HG02884 (cell line): ENCODE results near the gene SARDH.

Source experiments
- ATAC-seq: cut with Tn5 transposase; IDR thresholded peaks from one replicate; pipeline ENCODE4 v1.9.1; 2021; ENCODE audit warnings: mild to moderate bottlenecking, moderate library complexity; ENCODE audit not compliant: unreplicated experiment

SARDH gene

DNA sequence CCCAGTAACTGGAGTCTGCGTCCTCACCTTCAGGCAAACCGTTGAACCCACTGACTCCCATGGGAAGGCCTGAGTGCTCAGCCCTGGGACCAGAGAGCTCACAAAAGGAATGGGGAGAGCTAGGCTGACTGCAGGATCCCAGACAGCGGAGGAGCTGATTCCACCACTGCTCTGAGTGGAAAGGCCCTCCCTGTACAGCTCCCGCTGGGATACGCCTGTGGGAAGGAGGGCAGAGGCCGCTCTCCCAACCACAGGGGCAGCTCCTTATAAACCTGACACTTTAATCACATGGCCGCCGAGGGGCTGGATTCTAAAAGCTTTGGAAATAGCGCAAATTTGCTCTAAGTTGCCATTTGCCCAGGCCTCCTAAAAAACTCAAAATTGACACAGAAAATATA, 64.9 kb downstream of the SARDH start:
- ATAC-seq, result no peak

- ATAC-seq, result no peak
These were observed 65.5 kb downstream of the SARDH start for GRCh38 chr9:133672503-133673257.

GRCh38 chr9:133671371-133671770, 66.8 kb downstream of the SARDH start:
- no peak for ATAC-seq

DNA sequence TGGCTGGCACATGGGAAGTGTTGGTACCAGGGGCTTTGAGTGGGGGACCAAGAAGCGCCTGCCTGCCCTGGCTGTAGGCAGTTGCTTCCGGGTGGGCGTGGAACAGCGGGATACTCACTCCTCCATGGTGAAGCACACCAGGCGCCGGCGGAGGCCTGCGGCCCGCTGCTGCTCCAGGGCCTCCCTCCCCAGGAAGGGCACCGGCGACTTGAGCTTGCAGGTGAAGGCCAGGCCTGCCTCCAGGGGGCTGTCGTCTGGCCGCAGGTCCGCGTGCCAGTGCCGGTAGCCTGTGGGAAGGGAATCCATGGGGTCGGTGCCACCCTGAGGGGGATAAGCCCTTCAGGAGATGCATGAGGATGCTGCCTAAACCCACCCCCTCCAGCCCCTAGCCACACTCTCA, 67.7 kb downstream of the SARDH start:
- ATAC-seq, result no peak

GRCh38 chr9:133669182-133669801, 68.9 kb downstream of the SARDH start:
- no peak for ATAC-seq

- no peak for ATAC-seq
These were observed 70.2 kb downstream of the SARDH start for GRCh38 chr9:133667759-133668450.

- no peak for ATAC-seq
These were observed 71.3 kb downstream of the SARDH start for GRCh38 chr9:133666845-133667244.

DNA sequence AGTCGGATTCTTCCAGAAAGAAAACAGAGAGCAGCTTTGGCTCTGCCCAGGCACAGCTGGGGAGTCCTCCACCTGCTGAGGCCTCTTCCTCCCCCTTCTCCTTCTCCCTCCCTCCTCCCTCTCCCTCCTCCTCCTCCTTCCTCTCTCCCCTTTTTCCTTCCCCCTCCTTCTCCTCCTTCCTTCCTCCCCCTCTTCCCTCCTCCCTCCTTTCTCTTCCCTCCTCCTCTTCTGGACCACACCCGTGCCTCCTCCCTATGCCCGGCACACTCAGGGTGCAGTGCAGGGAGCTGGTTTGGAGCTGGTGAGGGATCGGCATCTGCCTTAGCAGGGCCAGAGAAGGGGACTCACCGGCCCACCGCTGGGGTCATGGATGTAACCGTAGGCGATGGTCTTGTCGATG, 71.8 kb downstream of the SARDH start:
- no peak for ATAC-seq

GRCh38 chr9:133665535-133665934, 72.6 kb downstream of the SARDH start:
- ATAC-seq, result no peak

DNA sequence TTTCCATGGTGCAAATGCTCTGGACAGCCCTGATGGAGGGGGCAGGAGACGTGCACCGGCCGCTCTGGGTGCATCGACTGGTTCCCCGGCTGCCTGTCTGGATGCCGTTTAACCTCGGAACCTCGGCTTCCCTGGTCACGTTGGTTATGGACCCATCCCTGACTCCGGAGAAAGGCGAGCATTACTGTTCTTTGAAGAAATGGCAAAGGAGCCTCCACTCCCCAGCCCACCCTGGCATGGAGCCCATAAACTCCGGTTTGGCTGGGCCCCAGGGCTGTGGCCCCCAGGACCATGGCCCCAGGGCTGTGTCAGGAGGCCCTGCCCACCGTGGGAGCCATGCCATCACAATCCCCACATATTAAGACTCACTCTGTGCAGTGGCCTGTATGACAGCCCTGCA, 73.1 kb downstream of the SARDH start:
- no peak for ATAC-seq

GRCh38 chr9:133664173-133665050, 73.7 kb downstream of the SARDH start:
- no peak for ATAC-seq

- no peak for ATAC-seq
These were observed 76.2 kb downstream of the SARDH start for GRCh38 chr9:133661846-133662540.

- no peak for ATAC-seq
These were observed 78.6 kb downstream of the SARDH start for GRCh38 chr9:133659516-133659915.

- no peak for ATAC-seq
These were observed 79.4 kb downstream of the SARDH start for GRCh38 chr9:133658442-133659431.

DNA sequence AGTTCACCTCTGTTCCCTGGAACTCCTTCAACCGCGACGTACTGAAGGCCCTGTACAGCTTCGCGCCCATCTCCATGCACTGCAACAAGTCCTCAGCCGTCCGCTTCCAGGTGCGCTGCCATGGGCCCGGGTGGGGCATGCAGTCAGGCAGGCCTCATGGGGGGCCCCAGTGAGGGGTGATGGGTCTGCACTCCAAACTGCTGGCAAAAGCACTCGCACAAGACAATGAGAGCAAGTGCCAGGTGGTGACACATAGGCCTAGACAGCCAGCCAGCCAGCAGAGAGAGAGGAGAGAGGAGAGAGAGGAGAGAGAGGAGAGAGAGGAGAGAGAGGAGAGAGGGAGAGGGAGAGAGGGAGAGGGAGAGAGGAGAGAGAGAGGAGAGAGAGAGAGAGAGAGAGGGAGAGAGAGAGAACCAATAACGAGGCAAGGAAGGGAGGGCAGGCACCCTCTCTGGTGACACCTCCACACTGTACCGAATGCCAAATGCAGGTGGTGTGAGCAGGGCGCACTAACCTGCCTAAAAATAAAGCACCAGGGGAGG, 81.0 kb downstream of the SARDH start:
- no peak for ATAC-seq

DNA sequence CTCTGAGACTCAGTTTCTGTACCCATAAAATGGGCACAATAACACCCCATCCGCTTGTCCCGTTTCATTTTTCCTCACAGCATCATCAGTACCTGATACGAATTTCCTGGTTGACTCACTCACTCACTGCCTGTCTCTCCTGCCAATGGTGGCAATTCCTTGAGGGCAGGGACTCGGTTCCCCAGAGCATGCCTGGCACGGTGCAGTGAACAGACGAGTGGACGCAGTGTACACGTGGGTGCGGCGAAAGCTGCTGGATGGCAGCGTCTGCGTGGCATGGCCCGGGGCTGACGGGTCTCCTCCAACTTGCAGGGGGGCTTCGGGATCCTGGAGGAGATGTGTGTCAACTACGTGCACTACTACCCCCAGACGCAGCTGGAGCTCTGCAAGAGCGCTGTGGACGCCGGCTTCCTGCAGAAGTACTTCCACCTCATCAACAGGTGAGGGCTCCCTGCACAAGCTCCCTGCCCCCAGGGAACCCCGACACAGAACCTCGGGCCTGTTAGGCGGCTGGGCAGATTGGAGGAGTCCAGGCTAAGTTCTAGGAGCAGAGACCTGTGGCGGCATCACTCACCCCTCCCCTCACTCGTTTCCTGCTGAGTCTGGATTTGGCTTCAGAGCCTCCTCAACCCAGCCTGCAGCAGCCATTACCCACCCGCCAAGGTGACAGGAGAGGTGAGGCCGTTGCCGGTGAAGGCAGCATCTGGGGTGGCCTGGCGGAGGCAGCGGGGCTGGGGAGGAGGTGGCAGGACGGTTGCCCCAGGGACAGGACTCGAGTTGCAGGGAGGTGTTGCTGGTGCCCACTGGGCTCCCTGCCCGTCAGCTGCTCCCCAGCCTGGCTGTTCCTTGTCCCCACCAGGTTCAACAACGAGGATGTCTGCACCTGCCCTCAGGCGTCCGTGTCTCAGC, 81.7 kb downstream of the SARDH start:
- no peak for ATAC-seq

GRCh38 chr9:133655701-133656100, 82.5 kb downstream of the SARDH start:
- ATAC-seq, result no peak
